Activated T-cell treated with anti-CD3 and anti-CD28 coated beads, Interleukin-2, amount 50 U/mL, for 1 hour (primary cell): Measurements from ENCODE around the gene HBG1.

Experiments
- DNase-seq: peaks from one replicate; pipeline ENCODE4 v3.0.0-alpha.2; 2020

HBG1 gene

DNA sequence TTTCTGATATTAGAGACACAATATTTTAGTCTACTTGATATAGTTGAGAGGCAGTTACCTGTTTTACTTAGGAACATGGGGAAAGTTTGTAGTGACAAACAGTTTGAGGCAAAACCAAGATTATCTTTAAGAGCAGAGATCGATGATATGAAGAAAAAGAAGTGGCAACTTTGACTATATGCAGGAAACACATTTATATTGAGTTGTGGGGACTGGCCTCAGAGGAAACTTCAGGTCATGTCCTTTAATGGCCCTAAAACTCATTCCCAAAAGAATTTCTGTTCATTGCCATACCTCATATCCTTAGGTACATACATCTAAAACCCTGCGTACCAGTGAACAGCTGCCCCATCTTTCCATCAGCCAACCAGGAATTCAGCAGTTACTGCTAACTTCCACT lies 4.5 kb downstream of the HBG1 start:
- DNase-seq: no peak

DNA sequence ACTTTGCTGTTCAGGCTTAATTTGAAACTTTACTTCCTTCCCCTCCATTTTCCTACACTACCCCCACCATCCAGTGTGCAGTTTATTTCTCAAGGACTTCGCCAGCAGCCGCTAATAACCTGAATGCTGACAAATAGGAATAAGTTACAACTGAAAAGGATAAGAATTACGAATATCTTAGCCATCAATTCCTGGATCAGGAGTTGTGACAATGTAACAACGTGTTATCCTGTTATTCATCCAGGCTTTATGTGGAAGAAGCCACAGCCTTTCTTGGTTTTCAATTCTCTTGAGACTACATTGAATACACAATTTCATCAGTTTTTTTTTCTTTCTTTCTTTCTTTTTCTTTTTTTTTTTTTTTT lies 5.9 kb downstream of the HBG1 start:
- no peak for DNase-seq

DNA sequence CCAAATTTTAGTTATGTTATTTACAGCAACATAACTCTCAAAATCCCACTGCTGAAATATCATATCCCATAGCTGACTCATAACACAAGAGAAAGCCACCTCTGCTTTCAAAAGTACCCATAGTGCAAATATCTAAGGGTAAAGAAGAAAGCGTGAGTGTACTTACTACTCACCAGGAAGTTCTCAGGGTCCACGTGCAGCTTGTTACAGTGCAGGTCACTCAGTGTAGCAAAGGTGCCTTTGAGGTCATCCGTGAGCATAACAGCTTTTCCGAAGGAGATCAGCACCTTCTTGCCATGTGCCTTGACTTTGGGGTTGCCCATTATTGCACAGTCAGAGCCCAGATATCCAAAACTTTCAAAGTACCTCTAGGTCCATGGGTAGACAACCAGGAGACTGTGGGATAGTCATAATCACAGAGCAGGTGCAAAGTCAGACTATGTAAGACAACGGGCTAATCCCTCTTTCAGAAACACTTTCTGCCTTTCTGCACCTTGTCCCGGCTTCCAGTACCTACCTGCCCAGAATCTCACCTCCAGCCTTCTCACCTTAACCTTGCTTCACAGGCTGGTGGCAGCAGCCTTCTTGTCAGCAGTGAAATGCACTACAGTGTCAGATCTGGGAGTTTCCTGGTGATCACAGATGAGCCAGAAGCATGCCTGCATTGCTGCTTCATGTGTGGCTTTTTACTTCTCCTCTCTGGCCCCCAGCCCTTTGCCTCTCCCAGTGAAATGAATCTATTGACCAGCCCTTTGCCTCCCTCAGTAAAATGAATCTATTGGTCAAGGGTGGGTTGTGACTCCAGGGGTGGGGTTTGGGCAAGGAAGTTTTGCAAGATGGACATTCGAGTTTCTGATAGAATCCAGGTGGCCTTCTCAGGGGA lies 6.5 kb downstream of the HBG1 start:
- DNase-seq: no peak

DNA sequence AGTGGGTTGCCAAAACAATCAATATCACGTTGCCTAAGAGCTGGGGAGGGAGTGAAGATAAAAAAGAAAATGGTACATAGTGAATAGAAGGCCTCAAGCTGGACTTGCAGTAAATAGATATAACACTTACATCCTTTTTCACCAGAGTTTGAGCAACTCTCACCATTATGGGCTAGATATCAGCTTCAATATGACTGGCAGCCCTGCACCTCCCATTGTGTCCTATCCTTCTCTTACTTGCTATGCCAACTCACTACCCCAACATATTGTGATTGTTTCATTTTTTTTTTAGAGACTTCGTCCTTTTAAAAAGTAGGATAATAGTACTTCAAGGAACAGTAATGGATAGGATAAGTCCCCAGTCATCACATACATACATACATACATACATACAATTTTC lies 7.4 kb downstream of the HBG1 start:
- no peak for DNase-seq

DNA sequence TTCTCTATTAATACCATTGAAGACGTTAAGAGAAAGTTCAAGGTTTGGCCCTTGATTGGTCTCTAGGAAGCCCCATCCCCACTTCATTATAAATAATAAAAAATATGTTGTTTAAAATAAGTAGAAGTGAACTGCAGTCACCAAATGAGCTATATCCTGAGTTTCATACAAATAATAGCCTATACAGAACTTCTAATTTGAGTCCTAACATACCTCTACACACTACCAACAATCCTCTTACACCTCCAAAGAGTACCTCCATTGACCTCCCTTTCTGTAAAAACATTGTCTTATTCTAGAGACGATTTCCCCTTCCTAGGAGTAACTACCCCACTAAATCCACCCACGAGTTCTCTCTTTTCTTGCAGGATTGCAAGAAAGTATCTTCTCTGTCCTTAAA lies 8.2 kb downstream of the HBG1 start:
- no peak for DNase-seq

DNA sequence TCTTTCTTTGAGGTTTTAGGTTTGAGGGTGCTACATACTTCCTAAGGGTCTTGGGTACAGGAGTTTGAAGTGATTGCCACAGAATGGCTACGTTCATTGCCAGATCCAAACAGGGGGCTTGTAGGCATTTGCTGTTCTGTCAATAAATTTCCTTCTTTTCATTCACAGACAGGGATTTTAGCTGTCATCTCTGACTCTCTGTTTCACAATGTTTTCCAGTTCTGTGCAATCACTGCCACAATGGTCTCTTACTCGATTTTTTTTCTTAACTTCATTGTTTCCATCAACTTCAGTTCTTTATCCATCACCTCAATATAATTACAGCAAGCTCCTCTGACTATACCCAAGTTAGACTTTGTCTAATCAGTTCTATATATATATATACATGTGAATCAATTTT lies 9.2 kb downstream of the HBG1 start:
- DNase-seq: no peak

DNA sequence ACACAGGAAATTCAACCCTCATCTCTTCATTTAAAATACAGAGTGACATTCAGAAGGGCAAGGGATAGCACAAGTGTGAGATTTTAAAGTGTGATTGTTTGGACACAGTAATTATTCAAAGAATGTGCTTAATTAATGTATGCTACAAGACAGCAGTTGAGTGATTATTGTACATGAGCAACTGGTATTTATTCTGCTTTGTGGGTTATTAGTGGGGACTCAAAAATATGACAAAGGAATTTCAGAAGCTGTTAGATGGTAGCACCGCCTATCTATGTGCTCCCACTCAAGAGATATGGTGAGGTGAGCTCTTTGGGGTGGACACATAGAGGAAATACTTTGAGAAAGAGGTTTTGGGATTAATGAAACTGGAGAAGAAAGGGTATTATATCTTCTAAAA lies 9.6 kb downstream of the HBG1 start:
- no peak for DNase-seq

DNA sequence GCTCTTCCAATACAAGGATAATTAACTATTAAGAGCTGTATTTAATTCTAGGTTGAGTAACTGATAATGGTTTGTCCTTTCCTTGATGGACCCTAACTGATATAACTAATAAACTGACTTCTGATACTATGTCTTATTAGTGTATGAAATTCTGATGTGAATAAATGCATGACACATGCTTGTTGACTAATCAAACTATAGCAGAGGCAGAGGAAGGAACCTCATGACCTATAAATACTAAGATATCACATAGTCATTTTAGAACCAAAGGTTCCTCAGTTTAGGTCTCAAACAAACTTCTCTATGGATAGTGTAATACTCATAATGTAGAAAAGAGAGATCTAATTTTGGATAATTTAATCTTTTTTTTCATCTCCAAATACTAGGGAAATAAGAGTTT lies 10.6 kb downstream of the HBG1 start:
- no peak for DNase-seq

DNA sequence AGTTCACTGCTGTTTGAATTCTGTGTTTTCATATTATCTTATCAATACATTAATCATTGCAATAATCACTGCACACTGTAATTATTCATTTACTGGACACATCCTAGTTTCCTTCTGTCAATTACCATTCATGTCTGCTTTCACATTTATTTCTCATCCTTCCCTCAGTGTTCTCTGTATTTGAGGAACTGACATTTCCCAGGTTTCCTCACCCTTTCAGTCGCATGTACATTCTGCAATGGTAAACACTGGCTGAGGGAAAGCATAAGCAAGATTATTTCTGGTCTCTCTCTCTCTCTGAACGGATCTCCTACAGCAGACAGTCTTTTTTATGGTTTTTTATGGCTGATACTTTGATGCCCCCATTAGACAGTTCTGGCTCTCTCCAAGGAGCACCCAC lies 11.2 kb downstream of the HBG1 start:
- no peak for DNase-seq

DNA sequence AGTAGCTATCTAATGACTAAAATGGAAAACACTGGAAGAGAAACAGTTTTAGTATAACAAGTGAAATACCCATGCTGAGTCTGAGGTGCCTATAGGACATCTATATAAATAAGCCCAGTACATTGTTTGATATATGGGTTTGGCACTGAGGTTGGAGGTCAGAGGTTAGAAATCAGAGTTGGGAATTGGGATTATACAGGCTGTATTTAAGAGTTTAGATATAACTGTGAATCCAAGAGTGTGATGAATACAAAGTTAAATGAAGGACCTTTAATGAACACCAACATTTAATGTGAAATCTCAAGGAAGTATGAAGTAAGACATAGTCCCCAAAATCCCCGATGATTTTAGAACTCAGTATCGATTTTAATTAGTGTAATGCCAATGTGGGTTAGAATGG lies 12.2 kb downstream of the HBG1 start:
- no peak for DNase-seq

DNA sequence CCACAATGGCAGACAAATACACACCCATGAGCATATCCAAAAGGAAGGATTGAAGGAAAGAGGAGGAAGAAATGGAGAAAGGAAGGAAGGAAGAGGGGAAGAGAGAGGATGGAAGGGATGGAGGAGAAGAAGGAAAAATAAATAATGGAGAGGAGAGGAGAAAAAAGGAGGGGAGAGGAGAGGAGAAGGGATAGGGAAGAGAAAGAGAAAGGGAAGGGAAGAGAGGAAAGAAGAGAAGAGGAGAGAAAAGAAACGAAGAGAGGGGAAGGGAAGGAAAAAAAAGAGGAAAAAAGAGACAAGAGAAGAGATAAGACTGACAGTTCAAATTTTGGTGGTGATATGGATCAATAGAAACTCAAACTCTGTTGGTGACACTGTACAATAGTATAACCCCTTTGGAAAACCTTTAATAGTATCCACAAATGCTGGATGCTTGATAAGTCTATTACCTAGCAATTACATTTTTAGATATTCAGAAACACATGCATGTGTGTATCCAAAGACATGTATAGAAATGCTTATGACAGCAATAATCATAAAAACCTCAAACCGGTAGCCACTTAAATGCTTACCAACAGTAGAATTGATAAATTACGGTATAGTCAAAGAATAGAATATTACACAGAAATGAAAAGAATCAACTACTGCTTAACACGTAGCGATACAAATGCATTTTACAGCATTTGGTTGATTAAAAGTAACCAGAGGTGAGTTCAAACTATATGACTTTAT lies 14.1 kb downstream of the HBG1 start:
- DNase-seq: no peak

DNA sequence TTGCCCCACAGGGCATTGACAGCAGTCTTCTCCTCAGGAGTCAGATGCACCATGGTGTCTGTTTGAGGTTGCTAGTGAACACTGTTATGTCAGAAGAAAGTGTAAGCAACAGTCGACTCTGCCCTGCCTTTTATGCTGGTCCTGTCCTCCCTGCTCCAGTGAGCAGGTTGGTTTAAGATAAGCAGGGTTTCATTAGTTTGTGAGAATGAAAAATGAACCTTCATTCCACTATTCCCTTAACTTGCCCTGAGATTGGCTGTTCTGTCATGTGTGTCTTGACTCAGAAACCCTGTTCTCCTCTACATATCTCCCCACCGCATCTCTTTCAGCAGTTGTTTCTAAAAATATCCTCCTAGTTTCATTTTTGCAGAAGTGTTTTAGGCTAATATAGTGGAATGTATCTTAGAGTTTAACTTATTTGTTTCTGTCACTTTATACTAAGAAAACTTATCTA lies 15.2 kb downstream of the HBG1 start, which contains the start of gene HBD:
HBD (minus strand) TSS at position 103 of the 454 bp plus-strand sequence; CDS start at position 53, 50 bp downstream.
- DNase-seq: no peak

DNA sequence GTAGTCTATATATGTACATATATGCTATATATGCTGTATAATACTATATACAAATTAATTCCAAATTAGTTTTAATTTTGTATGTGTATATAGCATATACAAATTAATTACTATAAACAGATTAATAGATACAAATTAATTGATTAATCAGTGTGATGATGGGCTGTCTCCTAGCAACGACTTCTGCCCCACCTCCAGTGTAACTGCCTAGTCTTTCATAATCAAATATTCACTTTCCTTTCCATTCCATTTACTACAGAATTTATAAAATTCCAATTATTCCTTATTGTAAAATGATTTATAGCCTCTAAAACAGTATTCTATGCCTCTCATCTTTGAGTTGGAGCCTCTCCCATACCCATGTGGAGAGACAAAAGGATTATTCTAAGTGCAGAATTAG lies 16.4 kb downstream of the HBG1 start:
- DNase-seq: no peak

DNA sequence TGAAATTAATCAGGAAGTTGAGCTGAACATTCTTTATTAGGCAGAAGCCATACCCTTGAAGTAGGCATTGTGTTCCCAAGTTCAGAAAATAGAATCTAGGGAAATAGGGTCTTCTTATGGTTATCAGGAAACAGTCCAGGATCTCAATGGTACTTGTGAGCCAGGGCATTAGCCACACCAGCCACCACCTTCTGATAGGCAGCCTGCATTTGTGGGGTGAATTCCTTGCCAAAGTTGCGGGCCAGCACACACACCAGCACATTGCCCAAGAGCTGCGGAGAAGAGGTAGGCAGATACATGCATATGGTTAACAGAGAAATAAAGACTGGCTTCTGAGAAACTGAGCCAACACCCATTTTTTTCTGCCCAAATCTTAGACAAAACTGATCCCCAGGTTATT lies 16.8 kb downstream of the HBG1 start:
- no peak for DNase-seq

DNA sequence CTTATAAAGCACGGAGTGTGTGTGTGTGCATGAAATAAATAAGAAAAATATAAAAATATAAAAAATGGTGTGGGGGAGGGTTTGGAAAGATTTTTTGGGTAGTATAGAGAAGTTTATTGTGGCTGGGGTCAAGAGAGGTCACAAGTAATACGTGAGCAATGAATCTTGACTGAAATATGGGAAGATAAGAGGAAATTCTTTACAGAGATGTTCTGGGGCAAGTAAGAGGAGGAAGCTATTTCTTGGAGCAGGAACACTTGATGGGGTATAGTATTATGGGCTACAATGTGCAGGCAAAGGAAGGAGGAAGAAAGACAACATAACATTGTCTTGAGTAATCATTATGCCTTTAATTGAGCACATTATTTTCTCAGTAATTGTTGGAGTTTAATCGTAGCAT lies 17.5 kb downstream of the HBG1 start:
- no peak for DNase-seq

DNA sequence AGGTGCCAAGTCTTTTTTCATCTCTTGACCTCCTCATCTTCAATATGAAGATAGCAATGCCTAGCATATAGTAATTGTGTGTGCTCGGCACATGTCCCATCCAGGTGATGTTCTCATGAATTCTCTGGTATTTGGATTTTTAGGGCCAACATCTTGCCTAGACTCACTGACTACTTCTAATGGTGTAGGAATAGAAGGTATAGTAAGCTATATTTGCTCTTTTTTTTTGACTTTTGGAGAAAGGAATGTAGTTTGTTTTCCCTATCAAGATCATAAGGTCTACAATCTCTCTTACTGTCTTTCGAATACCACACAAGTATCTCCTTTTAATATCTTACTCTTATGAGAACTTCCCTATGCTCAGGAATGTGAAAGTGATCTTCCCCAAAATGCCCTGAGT lies 18.5 kb downstream of the HBG1 start:
- DNase-seq: no peak

DNA sequence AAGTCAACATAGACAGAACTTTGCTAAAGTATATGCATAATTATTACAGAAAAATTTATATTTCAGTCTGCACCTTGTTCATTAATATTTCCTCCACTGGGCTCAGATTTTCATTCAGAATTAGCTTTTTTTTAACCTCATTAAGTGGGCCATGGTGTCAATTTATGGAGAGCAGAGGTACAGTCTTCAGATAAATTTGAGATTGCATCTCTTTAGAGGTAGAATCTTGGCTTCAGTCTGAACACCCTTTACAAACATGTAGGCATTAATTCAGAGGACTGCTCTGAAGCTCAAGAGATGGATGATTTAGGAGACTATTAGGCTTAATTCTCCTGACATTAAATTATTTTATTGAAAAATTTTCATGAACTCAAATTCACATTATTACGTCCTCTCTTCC lies 19.4 kb downstream of the HBG1 start:
- no peak for DNase-seq

DNA sequence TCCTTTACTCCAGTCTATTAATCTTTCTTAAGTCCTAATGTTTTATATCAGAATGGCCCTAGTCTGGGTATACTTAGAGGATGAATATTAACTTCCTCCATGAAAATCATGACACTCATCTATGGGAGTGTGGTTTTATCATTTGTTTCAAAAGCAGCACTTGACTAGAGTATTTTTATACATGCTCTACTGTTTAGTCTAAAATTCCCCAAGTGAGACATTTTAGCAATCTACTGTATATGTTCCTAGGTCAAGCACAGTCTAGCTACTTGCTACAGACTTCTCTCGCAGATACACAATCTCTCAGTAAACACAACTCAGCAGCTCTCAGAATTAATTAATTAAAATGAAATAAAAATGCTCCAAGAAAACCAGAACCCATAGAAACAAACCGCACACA lies 19.9 kb downstream of the HBG1 start:
- no peak for DNase-seq

DNA sequence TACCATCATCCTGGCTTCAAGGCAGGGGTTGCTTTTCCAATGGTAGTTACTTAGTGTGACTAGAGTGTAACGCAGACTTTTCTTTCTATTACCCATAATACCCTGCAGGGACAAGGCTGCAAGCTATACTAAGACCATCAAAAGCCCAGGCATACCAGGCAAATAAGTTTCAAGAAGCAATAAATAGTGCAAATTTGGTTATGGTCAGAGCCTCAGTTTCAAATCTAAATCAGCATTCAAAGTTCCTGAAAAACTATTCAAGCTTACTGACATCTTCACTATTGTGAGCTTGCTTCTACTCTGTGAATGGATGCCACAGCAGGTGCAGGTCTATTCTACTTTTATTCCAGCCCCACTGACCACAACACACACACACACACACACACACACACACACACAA lies 20.3 kb downstream of the HBG1 start:
- DNase-seq: no peak

DNA sequence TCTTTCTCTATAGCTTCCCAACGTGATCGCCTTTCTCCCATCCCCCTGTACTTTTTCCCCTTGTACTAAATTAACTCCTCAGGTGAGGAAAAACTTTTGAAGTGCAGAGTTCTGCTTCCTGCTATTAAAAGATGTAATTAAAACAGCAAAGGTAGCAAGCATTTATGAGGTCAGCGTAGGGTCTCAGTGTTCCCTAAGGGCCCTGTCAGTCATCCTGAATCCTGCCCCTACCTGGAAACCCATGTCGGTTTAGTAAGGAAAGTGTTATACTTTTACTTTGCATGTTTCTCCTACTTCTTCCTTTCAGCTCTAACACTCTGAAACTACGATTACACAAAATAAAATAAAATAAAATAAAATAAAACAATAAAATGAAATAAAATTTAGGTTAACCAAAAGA lies 21.5 kb downstream of the HBG1 start:
- no peak for DNase-seq

DNA sequence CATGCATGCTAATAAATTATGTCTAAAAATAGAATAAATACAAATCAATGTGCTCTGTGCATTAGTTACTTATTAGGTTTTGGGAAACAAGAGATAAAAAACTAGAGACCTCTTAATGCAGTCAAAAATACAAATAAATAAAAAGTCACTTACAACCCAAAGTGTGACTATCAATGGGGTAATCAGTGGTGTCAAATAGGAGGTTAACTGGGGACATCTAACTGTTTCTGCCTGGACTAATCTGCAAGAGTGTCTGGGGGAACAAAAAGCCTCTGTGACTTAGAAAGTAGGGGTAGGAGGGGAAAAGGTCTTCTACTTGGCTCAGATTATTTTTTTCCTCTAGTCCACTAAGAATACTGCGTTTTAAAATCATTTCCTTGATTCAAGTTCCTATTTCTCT lies 22.0 kb downstream of the HBG1 start:
- DNase-seq: no peak

DNA sequence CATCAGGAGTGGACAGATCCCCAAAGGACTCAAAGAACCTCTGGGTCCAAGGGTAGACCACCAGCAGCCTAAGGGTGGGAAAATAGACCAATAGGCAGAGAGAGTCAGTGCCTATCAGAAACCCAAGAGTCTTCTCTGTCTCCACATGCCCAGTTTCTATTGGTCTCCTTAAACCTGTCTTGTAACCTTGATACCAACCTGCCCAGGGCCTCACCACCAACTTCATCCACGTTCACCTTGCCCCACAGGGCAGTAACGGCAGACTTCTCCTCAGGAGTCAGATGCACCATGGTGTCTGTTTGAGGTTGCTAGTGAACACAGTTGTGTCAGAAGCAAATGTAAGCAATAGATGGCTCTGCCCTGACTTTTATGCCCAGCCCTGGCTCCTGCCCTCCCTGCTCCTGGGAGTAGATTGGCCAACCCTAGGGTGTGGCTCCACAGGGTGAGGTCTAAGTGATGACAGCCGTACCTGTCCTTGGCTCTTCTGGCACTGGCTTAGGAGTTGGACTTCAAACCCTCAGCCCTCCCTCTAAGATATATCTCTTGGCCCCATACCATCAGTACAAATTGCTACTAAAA lies 22.8 kb downstream of the HBG1 start, which contains the start of gene HBB:
HBB (minus strand) TSS at position 340 of the 579 bp plus-strand sequence; CDS start at position 290, 50 bp downstream.
- no peak for DNase-seq

DNA sequence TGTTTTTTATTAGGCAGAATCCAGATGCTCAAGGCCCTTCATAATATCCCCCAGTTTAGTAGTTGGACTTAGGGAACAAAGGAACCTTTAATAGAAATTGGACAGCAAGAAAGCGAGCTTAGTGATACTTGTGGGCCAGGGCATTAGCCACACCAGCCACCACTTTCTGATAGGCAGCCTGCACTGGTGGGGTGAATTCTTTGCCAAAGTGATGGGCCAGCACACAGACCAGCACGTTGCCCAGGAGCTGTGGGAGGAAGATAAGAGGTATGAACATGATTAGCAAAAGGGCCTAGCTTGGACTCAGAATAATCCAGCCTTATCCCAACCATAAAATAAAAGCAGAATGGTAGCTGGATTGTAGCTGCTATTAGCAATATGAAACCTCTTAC lies 24.2 kb downstream of the HBG1 start:
- no peak for DNase-seq
